GM12872 (cell line): ENCODE data around the gene ATG16L1.

Source experiments
- TF ChIP-seq, protein P1 (sequence below): IDR thresholded peaks from 3 replicates; pipeline ENCODE4 v1.5.1; 2011; ENCODE audit warnings: low read depth, mild to moderate bottlenecking, low read length, moderate library complexity; ENCODE audit not compliant: insufficient read depth

Gene ATG16L1

DNA sequence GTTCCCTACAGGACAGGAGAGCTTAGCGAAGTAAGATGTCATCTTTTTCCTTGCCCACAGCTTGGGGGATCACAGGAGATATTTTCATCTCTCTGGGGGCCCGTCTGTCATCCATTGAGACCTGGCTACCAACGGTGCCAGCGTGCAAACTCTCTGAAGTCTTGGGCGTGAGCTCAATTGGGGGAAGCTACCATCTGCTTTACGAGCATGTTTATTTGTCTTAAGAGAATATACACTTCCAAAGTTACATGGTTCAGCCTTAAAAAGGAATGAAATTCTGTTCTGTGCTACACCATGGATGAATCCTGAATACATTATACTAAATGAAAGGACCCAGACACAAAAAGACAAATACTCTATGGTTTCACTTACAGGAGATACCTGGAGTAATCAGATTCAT is 69.7 kb downstream of the ATG16L1 start:
- TF ChIP-seq, protein P1, sequence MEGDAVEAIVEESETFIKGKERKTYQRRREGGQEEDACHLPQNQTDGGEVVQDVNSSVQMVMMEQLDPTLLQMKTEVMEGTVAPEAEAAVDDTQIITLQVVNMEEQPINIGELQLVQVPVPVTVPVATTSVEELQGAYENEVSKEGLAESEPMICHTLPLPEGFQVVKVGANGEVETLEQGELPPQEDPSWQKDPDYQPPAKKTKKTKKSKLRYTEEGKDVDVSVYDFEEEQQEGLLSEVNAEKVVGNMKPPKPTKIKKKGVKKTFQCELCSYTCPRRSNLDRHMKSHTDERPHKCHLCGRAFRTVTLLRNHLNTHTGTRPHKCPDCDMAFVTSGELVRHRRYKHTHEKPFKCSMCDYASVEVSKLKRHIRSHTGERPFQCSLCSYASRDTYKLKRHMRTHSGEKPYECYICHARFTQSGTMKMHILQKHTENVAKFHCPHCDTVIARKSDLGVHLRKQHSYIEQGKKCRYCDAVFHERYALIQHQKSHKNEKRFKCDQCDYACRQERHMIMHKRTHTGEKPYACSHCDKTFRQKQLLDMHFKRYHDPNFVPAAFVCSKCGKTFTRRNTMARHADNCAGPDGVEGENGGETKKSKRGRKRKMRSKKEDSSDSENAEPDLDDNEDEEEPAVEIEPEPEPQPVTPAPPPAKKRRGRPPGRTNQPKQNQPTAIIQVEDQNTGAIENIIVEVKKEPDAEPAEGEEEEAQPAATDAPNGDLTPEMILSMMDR, result no peak

DNA sequence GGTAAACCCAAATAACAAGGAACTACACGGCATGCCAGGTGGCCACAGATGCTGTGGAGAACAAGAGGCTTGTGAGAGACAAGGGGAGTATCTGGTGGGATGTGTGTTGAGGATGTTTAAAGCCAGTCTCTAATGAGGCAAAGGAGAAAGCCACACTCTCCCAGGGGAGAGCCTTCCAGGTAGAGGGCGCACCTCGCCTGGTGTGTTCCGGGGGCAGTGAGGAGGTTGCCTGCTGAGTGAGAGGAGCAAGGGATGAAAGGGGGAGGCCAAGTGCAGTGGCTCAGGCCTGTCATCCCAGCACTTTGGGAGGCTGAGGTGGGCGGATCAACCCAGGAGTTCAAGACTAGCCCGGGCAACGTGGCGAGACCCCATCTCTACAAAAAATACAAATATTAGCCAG is 72.4 kb downstream of the ATG16L1 start:
- TF ChIP-seq, protein P1, result no peak

DNA sequence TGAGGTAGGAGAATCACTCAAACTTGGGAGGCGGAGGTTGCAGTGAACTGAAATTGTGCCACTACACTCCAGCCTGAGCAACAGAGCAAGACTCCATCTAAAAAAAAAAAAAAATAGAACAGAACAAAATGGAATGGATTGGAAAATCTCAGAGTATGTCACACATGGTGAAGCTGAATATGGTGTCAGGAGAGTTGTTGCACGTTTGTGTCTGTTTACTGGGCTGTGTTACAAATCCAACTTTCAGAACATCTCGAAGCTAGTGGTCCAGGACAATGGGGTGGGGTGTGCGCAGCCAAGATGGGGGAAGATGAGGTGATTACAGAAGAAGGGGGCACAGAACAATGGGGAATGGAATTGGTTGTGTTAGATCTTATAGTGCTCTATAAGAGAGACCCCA is 73.8 kb downstream of the ATG16L1 start:
- TF ChIP-seq, protein P1, result no peak

DNA sequence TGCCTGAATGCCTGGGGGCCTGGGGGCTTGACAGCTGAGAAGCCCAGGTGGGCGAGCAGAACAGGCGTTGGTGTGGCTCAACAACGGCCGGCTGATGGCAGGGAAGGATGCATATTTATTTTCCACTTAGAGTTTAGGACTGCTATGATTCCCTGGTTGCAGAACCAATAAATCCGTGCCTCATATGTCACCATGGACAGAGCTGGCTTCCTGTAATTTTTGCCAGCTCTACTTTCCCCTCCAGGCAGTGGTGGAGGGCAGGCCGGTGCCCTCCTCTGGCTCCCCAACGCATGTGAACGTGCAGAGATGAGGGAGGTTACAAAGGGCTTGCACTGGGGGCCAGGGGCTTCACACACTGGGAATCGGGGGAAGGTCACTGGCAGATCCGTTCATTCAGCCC is 74.3 kb downstream of the ATG16L1 start:
- TF ChIP-seq, protein P1, result no peak

DNA sequence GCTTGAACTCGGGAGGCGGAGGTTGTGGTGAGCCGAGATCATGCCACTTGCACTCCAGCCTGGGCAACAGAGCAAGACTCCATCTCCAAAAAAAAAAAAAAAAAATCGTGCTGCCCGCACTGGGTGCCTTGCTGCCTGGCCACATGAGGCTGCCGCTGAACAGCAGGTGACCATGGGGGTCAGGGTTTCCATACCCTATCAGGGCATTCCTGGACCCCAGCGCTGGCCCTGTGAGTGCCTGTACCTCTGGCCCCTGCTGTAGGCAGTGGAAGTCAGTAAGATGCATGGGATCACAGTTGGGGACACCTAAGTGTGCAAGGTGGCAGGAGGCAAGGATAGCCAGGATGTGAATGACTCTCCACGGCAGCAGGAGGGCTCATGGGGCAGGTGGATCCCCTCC is 75.0 kb downstream of the ATG16L1 start:
- TF ChIP-seq, protein P1, result no peak

DNA sequence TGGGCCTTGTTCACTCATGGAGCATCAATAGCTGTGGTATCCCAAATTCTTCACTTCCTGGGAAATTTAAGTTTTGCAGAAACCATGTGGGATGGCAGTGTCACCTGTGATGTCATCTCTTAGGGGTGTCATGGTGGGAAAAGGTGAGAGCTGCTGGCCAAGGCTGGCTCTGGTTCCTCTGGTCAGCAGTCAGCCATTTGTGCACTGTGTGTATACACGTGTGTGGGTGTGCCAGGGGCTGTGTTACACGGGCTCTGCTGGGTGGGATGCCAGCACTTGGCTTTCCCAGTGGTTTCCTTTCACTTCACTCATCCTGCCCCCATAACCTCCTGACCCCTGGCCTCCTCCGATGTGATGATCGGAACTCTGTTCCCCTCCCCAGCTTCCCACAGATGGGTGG is 77.4 kb downstream of the ATG16L1 start:
- TF ChIP-seq, protein P1, result no peak

DNA sequence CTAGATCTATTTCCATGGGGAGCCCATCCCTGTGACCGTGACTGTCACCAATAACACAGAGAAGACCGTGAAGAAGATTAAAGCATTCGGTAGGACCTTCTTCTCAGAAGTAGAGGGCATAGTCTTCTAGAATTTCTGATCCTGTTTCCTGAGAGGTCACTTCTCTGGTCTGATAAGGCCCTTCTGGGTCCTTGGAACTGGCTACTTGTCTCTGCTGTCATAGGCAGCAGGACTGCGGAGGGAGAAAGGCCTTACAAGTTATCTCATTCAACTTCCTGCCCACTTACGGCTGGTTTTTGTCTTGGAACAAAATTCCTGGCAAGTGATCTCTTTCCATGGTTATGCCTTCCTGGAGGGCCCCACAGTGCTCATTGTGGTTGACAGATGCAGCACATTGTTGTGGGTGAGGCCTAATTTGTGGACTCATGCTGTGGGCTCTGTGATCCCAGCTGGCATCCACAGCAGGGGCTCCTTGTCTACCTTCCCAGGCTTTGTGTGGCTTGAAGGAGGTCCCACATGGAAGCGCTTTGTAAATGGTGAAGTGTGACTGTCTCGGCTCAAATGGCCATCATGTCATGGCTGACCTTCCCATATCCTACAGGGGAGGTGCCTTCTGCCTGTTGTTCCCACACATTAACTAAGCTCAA is 78.1 kb downstream of the ATG16L1 start:
- TF ChIP-seq, protein P1, result no peak
